Stimulated activated CD4-positive, alpha-beta T cell treated with anti-CD3 and anti-CD28 coated beads, TNF-alpha, amount 100 ng/mL, for 1 hour (primary cell): ENCODE measurements around the gene ARRB1.
A peak's percentile ranks its signal among the peaks of the same experiment; 100 is the strongest.
"Not testable (repeated sequence)": the region's sequence is repeated elsewhere in the genome, so short reads cannot be mapped to it uniquely, and the experiment has no call there.

Experiments
- DNase-seq, 3 donors: peaks; one replicate each; pipeline ENCODE4 v3.0.0-alpha.2; 2020; ENCODE audit warnings: low read depth in 3 of 3, low spot score in 1 of 3

Gene ARRB1

DNA sequence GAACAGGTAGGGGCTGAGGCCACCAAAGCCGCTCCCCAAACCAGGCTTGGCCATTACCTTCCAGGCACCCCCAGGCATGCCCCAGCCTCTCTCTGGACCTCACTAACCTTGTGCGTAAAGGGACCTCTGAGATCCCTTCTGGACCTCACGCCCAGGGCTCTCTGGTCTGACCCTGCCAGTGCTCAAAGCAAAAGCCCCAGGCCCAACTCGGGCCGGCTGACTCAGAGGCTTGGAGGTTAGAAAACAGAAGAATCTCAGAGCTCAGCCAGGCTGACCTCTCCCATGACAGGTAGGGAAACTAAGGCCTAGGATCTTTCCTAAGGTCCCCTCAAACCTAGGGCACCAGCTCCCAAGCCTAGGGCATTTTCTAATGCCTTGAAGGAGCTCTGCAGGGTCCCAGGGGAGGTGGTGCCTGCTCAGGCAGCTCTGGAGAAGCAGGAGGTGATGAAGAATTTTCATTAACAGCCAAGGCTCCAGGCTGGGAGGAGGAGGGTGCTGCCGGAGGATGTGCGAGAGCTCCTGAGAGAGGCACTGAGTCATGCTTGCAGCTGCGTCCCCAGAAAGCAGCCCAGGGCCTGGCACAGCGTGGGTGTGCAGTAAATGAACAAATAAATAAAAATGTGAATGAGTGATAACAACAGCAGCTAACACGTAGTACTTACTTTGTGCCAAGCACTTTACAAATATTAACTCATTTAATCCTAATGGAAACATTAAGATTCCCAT is 25.6 kb downstream of the ARRB1 start:
- peak in 1 of 3 donors; percentile 45 for DNase-seq

DNA sequence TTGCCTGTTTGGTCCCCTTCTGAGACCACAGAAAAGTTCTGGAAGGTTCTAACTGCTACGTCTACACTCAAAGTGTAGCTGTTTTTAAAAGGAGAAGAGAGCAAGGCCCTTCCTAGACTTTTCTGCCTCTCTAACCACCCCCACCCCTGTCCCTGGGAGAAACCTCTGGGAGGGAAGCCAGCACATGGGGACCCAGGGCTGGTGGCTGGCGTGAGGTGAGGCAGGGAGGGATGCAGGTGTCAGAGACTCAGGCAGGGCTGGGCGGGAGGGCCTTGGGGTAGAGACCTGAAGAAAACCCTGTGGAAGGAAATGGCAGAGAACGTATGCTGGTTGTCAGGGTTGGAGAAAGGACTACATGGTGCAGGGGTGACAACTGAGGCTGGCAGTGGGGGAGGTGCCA is 26.7 kb downstream of the ARRB1 start:
- no peak for DNase-seq

DNA sequence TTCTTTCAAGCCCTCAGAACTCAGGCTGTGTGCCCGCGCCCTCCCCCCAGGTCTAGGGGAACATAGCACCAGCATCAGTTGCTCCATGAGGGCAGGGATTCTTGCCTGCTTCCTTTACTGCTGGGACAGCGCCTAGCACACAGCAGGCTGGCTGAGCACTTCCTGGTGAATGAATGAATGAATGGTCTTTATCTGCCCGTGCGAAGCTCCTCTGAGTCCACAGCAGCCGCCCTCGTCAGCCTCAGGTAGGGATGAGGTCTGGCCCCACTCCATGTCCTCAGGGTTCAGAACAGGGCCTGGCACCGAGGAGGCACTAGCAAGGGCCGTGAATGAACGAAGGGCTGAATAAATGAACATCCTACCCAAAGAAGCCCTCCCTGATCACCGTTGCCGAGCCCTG is 27.3 kb downstream of the ARRB1 start:
- DNase-seq, result no peak

DNA sequence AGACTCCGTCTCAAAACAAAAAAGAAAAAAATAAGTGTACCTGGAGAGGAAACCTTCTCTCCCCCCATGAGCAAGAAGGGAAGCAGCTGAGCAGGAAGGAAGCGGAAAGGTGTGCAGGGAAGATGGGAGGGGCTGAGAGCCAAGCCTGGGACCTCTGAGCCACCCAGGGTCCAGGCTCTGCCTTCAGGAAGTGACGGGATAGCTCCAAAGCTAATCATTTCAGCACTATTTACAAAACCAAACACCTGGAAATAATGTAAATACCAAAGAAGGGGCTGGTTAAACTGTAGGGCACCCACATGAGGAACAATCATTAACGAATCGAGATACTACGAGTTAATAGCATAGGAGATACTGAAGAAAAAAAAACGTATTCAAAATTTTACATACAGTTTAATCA is 27.9 kb downstream of the ARRB1 start:
- DNase-seq, result no peak

DNA sequence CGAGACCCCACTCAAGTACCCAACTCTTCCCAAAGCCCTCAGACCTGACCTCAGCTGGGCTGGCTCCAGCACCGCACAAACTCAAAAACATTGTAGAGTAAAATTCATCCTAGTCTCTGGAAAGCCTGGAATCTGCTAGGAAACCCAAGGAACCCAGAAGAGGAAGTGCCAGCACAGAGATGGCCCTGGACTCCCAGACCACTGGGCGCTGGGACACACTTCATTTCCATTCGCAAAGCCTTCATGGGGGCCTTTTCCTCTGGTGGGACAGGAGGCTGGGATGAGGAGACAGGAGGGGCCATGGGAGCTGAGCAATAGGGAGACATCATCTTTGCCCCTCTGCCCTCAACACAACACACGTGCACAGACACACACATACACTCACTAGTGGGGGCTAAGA is 30.8 kb downstream of the ARRB1 start:
- DNase-seq, result no peak

DNA sequence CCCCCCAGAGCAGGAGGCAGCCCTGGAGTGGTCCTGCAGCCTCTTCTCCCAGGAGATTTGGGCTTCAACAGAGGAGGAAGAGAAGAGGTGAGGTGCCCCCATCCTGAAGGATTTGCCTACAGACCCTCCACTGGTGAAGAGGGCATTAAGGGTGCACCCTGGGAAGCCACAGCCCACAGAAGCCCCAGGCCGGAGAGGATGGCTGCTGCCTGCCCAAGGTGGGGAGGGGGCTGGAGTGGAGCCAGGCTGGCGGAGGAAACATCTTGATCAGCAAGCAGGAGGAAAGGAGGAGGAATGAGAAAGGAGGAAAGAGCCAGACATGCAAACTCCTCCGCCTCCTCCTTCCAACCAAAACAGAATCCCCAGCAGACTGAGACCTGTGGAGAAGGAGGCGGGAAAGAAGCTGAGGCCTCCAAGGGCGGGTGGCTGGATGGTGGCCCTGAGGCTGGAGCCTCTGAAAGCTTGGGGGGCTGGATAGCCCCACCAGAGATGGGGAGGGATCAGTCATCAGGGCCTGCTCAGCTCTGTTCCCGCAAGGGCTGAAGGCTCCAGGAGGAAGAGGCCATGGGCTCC is 31.3 kb downstream of the ARRB1 start:
- DNase-seq, result no peak

DNA sequence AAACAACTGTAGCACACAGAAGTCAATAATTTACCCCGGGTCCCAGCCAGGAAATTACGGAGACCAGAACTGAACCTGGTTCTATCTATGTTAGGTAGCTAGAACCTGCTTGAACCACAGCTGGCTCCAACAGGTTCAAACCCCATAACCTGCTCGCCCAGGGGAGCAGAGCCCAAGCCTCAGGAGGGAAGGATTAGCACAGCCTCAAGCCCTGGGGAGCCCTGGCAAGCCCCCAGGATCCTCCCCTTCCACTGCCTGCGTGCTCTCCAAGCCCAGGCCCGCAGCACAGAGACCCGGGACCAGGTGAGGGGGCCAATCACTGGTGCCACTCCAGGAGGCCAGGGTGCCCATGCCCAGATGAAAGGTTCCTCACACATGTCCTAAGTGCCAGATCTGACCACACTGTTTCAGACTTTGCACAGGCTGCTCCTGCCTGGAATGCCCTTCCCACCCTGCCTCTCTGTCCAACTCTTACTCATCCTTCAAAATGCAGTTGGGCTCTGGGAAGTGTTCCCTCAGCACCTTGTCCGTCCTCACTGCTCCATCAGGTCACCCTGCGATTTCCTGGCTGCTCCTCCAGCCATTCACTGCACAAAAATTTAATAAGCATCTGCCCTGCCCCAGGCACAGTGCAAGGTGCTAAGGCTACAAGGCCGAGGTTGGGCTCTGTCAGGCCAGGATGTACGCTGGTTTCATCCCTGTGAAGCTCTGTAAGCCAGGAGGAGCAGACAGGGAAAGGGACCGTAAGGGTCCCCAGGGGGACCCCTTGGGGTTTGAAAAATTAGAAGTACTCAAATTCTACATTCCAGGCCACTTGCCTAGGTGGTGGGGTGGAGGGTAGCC is 32.2 kb downstream of the ARRB1 start:
- DNase-seq, result no peak

DNA sequence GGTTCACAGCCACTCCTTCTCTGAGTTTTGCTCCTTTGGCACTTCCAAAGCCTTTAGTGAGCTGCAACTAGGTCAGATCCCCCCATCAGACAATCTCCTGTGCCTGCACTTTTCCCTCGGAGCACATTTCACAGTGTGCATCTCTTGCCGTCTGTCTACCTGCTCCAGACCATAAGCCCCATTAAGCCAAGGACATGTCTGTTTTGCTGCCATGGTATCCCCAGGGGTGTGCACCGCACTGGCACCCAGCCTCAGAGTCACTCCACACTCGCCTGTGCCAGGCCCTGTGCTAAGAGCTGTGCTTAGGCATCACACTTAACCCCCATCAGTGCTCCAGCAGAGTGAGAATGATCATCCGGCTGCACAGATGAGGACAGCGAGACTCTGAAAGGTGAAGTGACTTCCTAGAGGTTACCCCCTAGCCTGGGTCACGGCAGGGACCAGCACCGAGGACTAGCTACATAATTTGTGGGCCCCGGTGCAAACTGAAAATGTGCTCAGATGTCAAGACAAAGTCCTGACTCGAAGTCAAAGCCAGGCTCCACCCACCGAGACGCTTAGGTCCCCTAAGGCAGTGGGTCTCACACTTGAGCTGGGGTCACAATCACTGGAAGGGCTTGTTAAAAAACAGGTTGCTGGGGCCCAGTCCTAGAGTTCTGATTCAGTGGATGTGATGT is 33.9 kb downstream of the ARRB1 start:
- no peak for DNase-seq

DNA sequence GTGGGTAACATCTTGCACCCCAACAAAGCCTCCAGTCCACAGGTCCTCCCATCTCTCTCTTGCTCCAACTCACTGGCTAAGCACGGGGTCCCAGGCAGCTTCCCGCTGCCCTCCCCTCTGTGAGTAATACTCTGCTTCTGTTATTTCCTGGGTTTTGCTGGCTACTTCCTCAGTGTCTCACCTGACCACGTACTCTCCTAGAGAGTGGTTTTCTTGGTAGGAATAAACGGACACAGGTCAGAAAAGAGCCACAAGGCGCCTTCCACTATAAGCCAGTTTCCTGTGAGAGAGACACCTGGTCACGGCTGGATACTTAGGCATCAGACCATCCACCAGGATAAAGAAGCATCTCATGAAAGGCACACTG is 36.0 kb downstream of the ARRB1 start:
- DNase-seq, result no peak

DNA sequence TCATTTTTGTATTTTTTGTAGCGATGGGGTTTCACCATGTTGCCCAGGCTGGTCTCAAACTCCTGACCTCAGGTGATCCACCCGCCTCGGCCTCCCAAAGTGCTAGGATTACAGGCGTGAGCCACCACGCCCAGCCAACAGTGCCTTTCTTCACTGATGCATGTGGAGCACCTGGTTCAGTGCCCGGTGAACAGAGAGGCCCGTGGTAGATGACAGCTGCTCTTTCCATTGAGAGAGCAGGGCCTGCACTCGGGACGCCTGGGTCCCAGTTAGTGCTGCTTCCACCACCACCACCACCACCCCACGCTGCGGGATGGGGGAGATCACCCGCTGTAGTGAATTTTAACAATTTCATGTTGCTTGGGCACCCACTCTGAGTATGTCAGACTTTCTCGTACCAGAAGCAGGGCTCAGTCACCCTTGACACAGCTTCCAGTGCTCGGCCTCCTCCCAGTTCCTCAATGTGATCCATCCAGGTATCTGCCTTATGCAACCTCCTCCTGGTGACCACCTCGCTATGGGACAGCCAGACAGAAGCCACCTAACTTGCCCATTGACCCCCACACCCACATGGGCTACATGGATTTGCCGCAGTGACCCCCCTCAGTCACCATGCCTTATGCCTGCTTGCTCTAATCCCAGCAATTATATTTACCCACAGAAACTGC is 36.6 kb downstream of the ARRB1 start:
- DNase-seq, result no peak

DNA sequence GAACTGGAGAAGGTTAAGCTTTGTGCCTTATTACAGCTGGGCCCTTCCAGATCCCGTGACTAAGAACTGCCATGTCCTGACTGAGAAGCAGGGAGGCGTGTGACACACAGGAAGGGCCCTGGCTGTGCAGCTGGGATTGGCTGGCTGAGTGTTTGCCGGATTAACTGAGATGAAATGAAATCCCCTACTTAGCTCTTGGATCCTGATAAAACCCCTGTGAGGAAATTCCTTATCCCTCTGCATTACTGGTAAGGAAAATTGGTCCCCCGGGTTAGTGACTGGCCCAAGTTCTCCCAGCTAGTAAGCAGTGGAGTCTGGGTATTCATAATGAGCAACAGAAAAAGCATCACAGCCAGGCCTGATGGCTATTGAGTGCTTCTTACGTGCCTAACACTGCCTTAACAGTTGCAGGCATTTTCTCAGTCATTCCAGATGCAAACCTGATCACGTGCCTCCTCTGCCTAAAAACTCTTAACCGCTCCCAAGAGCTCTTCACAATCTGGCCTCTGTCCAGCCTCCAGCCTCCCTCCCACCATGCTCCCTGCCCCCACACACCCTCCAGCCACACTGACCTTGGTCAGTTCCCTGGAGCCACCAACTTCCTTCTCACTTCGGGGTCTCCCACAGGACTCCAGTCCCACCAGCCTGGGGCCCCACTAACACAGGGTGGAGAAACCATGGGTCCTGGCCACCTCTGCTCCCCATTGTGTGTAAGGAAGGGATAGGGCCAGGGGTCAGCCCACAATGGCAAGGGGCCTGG is 37.8 kb downstream of the ARRB1 start:
- DNase-seq, result no peak

DNA sequence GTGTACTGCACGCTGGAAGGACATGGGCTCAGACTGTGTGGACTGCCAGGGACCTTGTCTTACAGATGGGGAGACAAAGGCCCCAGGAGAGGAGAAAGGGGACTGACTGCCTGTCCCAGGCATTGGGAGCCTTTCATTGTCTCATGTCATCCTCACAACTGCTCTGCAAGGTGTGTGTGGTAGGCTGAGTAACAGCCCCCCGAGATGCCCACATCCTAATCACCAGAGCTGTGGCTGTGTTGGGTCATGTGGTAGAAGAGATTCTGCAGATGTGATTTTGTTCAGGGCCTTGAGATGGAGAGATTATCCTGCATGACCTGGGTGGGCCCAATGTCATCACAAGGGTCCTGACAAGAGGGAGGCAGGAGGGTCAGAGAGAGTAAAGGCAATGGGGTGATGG is 39.1 kb downstream of the ARRB1 start:
- DNase-seq, result no peak

DNA sequence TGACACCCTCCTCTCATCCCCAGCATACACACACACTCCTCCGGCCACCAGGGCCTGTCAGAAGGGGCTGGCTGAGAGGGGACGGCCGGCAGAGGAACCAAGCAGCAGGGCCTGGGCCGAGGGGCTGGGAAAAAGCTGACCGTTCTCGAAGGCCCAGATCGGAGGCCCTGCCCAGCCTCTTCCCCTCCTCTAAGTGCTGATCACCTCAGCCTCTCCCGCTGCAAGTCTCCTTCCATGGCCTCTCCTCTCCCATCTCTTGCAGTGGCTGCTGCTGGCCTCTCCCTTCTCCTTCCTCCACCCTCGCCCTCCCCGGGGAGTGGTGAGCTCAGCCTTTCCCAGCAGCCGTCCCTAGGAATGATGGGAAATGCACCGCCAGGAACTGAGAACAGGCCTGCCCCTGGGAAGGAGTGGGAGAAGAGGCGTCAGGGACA is 39.6 kb downstream of the ARRB1 start:
- DNase-seq, result no peak

DNA sequence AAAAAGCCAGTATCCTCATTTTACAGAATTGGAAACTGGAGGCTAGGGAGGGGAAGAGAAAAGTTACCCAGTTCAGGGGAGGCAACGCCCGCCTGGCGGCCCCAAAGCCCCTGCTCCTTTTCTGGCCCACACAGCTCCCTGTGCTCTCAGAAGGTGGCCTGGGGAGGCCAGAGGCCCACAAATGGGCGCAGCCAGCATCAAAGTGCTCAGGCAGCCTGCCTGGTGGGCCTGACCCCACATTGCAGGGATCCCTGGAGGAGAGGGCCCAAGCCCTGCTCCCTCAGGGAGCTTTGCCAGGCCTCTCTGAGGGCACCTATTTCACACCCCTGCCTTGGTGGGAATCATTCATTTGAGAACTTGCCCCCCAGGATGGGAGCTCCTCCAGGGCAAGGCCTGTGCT is 42.5 kb downstream of the ARRB1 start:
- no peak for DNase-seq

DNA sequence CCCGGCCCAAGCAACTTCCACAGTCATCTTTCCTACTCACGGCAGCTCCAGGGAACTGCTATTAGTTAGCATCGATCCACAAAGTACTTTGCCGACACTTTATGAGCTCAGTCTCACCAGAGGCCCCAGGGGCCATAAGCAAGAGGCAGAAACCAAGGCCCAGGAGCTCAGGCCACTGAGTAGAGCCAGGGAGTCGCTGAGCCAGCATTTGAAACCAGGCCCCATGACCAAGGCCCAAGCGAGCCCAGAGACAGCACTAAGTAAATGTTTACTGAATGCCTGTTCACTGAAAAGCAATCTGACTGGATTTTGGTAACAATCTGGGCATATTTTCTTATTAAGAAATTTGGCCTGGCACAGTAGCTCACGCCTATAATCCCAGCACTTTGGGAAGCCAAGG is 43.3 kb downstream of the ARRB1 start:
- no peak for DNase-seq

DNA sequence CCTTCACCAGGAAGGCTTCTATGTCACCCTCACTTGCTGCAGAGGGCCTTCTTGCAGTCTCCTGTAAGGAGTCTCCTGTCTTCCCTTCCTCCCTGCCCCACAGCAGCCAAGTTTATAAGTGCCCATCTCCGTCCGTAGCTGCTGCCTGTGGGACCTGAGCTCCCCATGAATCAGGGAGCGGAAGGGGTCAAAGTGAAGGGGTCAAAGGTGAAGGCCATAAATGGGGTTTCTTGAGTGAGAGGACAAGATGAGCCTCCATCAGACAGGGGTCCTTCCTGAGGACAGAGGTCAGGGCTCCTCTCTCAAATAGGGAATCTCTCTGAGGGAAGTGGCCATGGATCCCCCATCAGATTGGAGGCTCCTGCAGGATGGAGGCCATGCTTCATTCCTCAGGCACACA is 44.4 kb downstream of the ARRB1 start:
- no peak for DNase-seq

DNA sequence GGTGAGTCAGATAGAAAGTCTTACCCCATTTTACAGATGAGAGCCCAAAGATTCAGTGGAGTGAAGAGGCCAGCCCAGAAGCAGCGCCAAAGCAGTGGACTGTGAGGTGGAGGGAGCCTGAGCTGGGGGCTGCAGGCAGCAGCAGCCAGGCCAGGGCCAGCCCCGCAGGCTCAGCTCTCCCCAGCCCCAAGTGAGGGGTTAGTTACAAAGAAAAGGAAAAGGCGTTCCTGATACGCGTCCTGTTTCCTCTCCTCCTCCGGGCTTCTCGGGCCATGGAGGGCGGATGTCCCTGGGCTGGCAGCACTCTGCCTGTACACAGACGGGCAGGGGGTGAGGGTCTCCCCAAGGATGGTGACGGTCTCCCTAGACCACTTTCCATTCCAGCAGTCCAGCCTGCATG is 44.9 kb downstream of the ARRB1 start:
- no peak for DNase-seq

DNA sequence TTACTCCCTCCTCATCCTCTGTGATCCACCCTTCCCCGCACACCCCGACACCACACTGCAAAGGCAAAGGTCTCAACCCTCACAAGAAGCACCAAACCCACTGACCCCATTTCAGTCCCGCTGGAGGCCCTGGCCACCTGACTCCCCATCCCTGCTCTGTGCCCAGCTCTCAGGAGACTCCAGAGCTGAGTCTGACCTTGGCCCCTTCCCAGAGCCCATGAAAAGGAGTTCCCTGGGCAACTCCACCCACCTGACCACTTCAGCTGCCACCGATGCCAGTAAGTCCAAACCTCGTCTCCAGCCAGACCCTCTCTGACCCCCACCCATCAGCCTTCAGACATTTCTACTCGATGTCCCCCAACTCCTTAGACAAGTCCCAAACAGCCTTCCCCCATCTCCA is 45.5 kb downstream of the ARRB1 start:
- no peak for DNase-seq

DNA sequence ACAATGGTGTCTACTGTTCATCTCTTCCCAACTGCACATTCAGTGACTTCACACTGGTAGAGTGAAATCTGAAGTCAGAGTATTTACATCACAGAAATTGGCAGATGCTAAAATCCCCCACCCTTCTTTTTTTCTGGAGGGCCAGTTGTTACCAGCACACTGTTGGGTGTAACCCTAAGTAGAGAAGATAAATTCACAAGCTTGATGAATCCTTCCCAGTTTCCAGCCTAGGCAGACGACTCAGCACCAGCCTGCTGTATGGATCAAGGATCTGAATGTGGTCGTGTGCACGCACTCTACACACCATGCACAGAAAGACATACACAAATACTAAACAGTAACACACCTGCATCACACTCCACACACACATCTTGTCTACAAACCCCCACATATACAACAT is 46.0 kb downstream of the ARRB1 start:
- DNase-seq, result no peak

DNA sequence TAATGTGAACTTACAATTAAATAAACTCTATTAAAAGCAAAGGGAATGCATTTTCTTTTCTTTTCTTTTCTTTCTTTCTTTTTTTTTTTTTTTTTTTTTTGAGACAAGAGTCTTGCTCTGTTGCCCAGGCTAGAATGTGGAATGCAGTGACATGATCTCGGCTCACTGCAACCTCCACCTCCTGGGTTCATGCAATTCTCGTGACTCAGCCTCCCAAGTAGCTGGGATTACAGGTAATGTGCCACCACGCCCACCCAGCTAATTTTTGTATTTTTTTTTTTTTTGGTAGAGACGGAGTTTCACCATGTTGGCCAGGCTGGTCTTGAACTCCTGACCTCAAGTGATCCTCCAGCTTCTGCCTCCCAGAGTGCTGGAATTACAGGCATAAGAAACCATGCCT is 46.5 kb downstream of the ARRB1 start:
- DNase-seq, result not testable (repeated sequence)
